Urothelium cell line (cell line): ENCODE measurements around the gene TEK.
A peak's percentile ranks its signal among the peaks of the same experiment; 100 is the strongest.
"Not testable (repeated sequence)": the region's sequence is repeated elsewhere in the genome, so short reads cannot be mapped to it uniquely, and the experiment has no call there.

Experiments
- DNase-seq: peaks from one replicate; pipeline ENCODE4 v3.0.0; 2011; ENCODE audit warnings: low spot score, mixed read lengths
- FAIRE-seq: peaks from 2 replicates; lab custom pipeline; 2011; peaks lifted over from hg19 to GRCh38; lab: Jason Lieb, UNC

The TEK gene

GRCh38 chr9:27209034-27209433 is 100.0 kb downstream of the TEK start:
- no peak for DNase-seq
- FAIRE-seq: no peak

GRCh38 chr9:27210588-27210987 is 101.6 kb downstream of the TEK start:
- no peak for FAIRE-seq
- DNase-seq: no peak

DNA sequence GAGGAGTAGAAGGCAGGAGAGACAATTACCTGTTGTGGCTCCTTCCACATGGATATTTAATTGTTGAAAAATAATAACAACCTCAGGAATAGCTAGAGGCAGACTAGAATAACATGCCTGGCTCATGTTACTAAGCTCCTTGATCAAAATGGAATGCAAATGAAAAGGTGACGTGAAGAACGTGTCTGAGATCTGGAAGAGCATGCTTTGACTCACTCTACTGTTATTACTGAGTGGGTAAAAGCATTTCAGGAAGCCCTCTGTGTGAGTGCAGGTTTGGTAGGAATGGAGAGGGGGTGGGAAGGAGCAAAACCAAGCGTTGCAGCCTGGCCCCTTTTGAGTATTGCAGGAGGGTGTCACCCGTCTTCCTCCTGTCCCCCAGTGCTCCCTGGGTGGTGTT is 103.2 kb downstream of the TEK start:
- DNase-seq: no peak
- FAIRE-seq: no peak

- DNase-seq: no peak
- no peak for FAIRE-seq
These were observed 103.6 kb downstream of the TEK start for GRCh38 chr9:27212621-27213020.

DNA sequence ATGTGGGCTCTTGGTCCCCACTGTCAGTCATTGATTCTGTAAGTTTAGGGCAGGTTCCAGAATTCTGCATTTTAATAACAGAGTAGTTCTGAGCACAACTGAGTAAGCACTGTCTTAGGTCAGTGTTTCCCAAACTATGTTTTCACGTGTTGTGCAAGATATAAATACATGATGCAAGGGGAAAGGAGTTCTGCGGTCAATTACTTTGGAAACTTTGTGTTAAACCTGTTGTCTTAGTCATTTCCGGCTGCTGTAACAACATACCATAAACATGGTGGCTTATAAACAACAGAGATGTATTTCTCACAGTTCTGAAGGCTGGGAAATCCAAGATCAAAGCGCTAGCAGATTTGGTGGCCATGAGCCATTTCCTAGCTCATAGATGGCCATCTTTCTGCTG is 118.2 kb downstream of the TEK start:
- DNase-seq: peak; percentile 57

DNA sequence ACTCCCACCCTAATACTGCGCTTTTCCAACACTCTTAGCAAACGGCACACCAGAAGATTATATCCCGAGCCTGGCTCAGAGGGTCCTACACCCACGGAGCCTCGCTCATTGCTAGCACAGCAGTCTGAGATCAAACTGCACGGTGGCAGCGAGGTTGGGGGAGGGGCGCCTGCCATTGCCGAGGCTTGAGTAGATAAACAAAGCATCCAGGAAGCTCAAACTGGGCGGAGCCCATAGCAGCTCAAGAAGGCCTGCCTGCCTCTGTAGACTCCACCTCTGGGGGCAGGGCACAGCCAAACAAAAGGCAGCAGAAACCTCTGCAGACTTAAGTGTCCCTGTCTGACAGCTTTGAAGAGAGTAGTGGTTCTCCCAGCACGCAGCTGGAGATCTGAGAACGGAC is 130.6 kb downstream of the TEK start:
- FAIRE-seq: not testable (repeated sequence)

More for the DNA sequence above, 118.2 kb downstream of the TEK start:
- peak; percentile 59 for FAIRE-seq

GRCh38 chr9:27247756-27248155 is 138.7 kb downstream of the TEK start:
- DNase-seq (peak; percentile 82), FAIRE-seq (peak; percentile 85)

More for the DNA sequence above, 130.6 kb downstream of the TEK start:
- not testable (repeated sequence) for DNase-seq

- DNase-seq (no peak), FAIRE-seq (no peak)
These were observed 139.7 kb downstream of the TEK start for GRCh38 chr9:27248702-27249101.

DNA sequence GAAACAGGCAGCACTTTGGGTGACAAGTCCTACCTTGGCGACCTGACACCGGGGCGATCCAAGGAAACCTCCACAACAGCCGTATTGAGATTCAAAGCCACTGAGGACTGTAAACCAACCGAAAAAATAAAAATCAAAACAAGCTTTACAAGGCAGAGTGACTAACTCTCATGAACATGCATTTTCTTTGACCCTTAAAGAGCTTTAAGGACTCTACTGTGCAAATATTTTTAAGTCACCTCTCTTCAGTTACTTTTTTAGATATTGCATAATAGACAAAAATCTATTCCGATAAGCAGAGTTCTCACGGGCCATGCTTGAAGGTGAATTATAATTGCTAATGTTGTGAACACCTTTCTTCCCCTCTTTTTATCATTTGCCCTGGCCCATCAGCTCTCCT is 149.6 kb downstream of the TEK start:
- FAIRE-seq: peak; percentile 17
- DNase-seq: no peak

DNA sequence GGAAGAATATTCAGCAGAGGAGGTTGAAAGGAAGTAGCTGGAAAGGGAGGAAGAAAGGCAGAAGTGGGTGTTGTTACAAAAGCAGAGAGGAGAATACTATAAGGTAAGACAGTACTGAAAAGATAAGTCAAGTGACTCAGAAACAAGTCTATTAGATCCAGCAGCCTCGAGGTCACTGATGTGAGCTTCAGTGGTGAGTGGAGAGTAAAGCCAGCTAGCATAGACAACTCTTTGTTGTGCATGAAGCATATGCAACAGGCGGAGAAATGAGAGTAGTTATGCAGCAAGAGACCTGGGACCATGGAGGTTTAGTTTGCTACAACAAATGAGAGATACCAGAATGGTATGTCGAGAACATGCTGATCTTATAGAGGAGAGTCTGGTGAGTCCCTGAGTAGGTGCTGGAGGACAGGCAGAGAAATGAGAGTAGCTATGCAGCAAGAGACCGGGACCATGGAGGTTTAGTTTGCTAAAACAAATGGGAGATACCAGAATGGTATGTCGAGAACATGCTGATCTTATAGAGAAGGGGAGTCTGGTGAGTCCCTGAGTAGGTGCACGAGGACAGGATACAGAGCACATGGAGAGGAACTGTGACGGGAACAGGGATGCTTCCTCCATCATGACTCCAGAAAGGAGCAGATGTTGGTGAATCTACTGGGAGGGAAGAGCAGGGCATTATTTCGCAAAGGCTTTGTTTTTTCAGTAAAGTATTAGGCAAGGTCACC is 151.9 kb downstream of the TEK start:
- DNase-seq (no peak), FAIRE-seq (peak; percentile 37)

GRCh38 chr9:27261517-27262211 is 152.6 kb downstream of the TEK start:
- no peak for DNase-seq
- peak; percentile 48 for FAIRE-seq

GRCh38 chr9:27272103-27272502 is 163.1 kb downstream of the TEK start:
- FAIRE-seq: peak; percentile 30
- no peak for DNase-seq

- FAIRE-seq: no peak
These were observed 164.2 kb downstream of the TEK start for GRCh38 chr9:27273186-27273585.

DNA sequence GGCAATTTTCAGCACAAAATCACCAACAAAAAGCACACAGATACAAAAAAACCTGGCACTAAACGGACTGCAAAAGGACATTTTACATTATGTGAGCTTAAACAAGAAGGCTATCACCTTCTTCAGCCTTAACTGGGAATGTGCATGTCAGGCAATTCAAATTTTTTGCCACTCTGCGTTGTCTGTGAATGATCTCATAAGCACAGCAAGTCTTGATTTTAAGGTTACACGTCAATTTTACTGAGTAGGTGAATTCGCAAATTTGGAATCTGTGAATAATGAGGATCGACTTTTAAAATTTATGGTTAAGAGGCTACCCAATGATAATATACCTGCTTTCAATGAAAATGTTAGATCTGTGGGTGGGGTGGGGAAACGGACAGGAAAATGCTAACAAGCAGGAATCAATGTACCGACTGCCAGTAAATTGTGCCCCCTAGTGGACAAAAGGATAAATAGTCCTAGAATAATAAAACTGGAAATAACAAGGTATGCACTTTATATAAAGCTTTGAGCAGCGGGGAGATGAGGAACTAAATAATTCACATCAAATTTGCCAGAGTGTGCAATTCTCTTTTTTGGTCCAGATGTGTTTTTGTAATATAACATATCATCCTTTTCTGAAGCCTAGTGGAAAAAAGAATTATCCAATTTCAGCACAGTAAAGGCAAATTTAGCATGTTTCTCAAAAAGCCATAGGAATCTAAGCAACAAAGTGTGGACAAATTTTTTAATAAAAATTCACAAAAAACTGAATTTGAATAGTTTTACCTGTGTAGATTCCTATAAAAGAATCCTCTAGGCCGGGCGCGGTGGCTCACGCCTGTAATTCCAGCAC is 167.4 kb downstream of the TEK start:
- peak; percentile 97 for FAIRE-seq
- DNase-seq: peak; percentile 70

More at GRCh38 chr9:27273186-27273585, 164.2 kb downstream of the TEK start:
- no peak for DNase-seq

DNA sequence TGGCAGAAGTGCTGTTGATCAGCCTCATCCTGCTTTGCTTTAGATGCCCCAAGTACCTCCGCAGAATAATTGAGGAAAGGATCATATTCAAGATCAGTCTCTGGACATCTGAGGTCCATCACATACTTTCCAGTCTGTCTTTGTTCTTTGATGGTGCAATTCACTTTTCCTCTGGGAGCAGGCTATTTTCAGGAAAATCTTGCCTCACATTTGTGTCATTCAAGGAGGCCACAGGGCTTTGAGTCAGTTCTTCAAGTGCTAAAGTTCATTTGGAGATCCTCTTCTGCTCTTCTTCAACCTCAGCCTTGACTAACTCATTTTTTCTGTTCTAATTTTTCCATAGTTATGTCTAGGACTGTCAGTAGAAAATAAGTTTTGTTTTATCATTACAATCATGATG is 169.3 kb downstream of the TEK start:
- no peak for FAIRE-seq
- no peak for DNase-seq

GRCh38 chr9:27279611-27280010 is 170.6 kb downstream of the TEK start:
- DNase-seq (no peak), FAIRE-seq (no peak)
